GM18907 (cell line): Measurements from ENCODE around the gene CLCA4.
A peak's percentile ranks its signal among the peaks of the same experiment; 100 is the strongest.

ENCODE experiments used
- ATAC-seq: cut with Tn5 transposase; IDR thresholded peaks from one replicate; pipeline ENCODE4 v1.9.1; 2021; ENCODE audit warnings: mild to moderate bottlenecking, moderate library complexity; ENCODE audit not compliant: unreplicated experiment

CLCA4 gene

DNA sequence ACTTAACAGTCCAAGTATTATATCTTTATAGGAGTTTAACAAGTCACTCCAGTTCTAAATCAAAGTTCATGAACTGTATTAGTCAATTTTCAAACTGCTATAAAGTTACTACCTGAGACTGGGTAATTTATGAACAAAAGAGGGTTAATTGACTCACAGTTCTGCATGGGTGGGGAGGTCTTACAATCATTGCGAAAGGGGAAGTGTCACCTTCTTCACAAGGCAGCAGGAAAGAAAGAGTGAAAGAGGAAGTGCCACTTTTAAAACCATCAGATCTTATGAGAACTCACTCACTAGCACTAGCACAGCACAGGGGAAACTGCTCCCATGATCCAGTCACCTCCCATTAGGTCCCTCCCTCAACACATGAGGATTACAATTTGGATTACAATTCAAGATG is 70.0 kb downstream of the CLCA4 start:
- peak; percentile 100 for ATAC-seq

DNA sequence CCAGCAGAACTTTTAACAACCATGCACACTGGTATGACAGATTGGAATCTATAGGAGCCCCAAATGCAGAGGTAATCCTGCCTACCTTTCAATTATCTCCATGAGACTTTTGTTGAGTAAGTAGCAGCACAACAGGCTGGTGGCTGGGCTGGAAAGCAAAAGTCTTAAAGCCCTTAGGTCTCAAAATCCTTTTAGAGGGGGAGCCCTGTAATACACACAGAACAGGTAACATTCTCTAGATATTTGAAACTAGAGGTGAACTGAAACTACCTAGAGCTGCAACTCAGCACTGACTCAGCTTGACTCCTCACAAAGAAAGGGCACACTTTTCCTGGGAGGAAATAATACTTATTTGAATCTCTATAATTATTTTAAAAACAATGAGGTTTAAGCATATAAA is 71.5 kb downstream of the CLCA4 start:
- ATAC-seq: no peak

DNA sequence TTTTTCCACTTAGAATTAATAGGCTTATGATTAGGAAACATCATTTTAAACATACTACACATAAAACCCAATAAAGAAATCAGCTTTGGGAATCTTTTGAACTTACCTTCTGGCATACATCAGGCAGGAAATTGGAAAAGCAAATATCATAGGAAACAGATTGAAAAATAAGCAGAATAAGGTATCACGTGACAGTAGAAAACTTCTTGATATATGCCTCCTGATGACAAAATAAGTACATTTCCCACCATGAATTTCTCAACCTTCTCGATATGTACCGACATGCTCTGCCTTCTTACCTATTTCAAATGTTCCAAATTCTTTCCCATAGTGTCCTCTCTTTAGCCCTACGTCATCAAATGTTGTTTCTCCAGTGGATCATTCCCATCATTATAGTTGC is 72.4 kb downstream of the CLCA4 start:
- no peak for ATAC-seq

DNA sequence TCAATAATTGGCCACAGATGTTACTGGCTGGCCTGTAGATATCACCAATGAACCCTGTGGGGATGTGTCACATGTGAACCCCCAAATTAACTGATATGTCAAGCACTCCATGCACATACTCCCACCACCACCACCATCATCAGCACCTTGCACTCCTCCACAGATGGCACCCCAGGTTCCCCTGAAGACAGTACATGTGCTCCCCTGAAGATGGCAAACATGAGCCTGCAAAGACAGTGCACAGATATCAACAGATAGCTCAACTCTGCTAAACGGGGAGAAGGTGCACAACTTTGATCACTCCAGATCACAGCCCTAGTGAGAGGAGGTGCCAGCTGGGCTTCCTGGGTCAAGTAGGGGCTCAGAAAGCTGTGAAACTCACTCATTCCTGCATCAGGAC is 74.4 kb downstream of the CLCA4 start:
- no peak for ATAC-seq
